Upper lobe of right lung (tissue), 1 donor: ENCODE measurements around the gene CKAP2L. TPM values are rescaled to one million over a fixed set of nuclear protein-coding genes. Genes with fewer than 3 reads are reported as not detected.

ENCODE experiments used
- ATAC-seq: fragments of 200-7000 bp; cut with Tn5 transposase; one replicate; pipeline ENCODE4 v1.9.1; 2020; ENCODE audit warnings: mild to moderate bottlenecking, moderate library complexity
- DNase-seq: peaks from one replicate; pipeline ENCODE4 v3.0.0-alpha.2; 2020
- H3K27ac ChIP-seq: fragments of 200-600 bp; one replicate; pipeline ENCODE4 v1.8.0; 2022
- H3K27me3 ChIP-seq: fragments of 200-600 bp; one replicate; pipeline ENCODE4 v1.8.0; 2022; ENCODE audit warnings: mild to moderate bottlenecking
- H3K36me3 ChIP-seq: fragments of 200-600 bp; one replicate; pipeline ENCODE4 v1.8.0; 2022
- H3K4me1 ChIP-seq: fragments of 200-600 bp; one replicate; pipeline ENCODE4 v1.8.0; 2022
- H3K4me3 ChIP-seq: fragments of 200-600 bp; one replicate; pipeline ENCODE4 v1.8.0; 2022; ENCODE audit warnings: mild to moderate bottlenecking
- H3K9me3 ChIP-seq: fragments of 200-600 bp; one replicate; pipeline ENCODE4 v1.8.0; 2022
- intact Hi-C: fragments of 100-400 bp; cut with DNase I; formaldehyde crosslinking; loops from one replicate; pipeline ENCODE4 v1.11.0; 2022
- total RNA-seq: library from RNA; stranded (reverse); fragmentation: NEBNext Ultra II Directional; extraction: Animal tissue kit (Norgen Biotek cat#: 25700); gene quantifications from one replicate; pipeline ENCODE4 v1.2.1, GENCODE V29; 2021
- TF ChIP-seq, protein P1 (sequence below): fragments of 200-600 bp; IDR thresholded peaks from one replicate; pipeline ENCODE4 v1.8.0; 2022; ENCODE audit warnings: antibody characterized with exemption
- donor health status: DM: no; HTN: yes; CAD: no; lungs with severe emphysema.

Gene CKAP2L
- total RNA-seq, 1 donor from 2014 or later, result 0.46 TPM

DNA sequence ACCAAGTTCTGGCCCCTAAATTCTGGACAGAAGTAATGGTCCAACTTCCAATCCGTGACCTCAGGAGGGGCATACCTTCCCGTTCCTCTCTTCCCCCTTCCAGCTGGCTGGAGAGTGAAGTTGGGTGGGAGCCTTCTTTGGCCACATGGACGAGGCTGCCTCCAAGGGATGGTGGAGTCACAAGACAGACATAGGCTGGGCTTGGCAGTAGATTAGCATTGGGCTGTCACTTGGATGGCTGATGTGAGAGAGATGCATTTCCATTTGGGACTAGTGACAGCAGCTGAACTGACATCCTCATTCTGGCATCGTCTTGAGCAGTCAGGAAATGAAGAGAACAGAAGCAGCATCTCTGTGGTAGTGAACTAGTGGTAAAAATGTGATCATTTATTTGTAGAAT is 31.0 kb downstream of the CKAP2L start:
- Histone ChIP-seq H3K36me3 (no peaks in the 10 kb centered on the region), H3K9me3 (no peaks in the 10 kb centered on the region), H3K27ac (no peak overlapping the region), H3K27me3 (no peaks in the 10 kb centered on the region), H3K4me3 (no peak overlapping the region), H3K4me1 (no peaks in the 10 kb centered on the region)
- TF ChIP-seq, protein P1, sequence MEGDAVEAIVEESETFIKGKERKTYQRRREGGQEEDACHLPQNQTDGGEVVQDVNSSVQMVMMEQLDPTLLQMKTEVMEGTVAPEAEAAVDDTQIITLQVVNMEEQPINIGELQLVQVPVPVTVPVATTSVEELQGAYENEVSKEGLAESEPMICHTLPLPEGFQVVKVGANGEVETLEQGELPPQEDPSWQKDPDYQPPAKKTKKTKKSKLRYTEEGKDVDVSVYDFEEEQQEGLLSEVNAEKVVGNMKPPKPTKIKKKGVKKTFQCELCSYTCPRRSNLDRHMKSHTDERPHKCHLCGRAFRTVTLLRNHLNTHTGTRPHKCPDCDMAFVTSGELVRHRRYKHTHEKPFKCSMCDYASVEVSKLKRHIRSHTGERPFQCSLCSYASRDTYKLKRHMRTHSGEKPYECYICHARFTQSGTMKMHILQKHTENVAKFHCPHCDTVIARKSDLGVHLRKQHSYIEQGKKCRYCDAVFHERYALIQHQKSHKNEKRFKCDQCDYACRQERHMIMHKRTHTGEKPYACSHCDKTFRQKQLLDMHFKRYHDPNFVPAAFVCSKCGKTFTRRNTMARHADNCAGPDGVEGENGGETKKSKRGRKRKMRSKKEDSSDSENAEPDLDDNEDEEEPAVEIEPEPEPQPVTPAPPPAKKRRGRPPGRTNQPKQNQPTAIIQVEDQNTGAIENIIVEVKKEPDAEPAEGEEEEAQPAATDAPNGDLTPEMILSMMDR, result no peak
- intact Hi-C loops, result no loop called here
- ATAC-seq (peak; percentile 53), DNase-seq (no peak)

DNA sequence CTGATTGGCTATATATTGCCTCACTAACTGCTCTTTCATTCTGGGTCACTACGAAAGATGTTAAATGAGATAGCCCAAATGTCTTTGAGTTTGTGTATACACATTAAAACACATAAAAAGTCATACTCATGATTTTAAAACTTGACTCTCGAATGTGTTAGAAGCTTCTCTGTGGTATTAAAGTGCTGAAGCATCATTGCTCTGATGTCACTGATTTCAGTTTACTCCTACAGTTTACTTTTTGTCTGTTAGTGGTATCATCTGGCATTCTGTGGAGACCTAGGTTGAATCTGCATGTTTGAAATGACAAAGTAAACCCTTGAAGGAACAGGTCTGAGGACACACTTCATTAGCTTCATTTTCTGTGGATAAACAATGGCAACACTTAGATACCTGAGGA is 32.9 kb downstream of the CKAP2L start:
- intact Hi-C loops, result no loop called here
- no peak overlapping the region for H3K4me3 ChIP-seq
- H3K4me1 ChIP-seq, result peaks cover 1% of the 10 kb centered on the region
- ATAC-seq (no peak), DNase-seq (no peak)
- TF ChIP-seq, protein P1, result no peak
- no peaks in the 10 kb centered on the region for H3K36me3 ChIP-seq
- no peaks in the 10 kb centered on the region for H3K9me3 ChIP-seq
- H3K27me3 ChIP-seq, result no peaks in the 10 kb centered on the region
- H3K27ac ChIP-seq, result no peak overlapping the region

DNA sequence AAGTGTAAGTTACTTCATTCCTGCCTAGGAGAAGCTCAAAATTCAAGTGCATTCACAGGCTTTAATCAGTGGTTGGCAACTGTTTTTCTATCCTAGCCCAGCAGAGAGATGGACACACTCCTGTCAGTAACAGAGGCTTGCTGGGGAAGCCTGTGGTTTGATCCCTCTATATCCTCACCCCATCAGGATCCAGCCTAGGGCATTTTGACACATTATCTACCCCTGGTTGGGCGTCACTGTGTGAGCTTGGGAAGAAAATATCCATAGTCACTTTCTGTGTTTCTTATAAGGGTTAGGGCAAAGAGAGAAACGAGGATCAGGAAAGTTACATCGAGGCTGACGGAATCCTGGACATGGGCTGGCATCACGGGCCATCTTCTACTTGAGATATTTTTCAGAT is 33.6 kb downstream of the CKAP2L start:
- TF ChIP-seq, protein P1, result no peak

DNA sequence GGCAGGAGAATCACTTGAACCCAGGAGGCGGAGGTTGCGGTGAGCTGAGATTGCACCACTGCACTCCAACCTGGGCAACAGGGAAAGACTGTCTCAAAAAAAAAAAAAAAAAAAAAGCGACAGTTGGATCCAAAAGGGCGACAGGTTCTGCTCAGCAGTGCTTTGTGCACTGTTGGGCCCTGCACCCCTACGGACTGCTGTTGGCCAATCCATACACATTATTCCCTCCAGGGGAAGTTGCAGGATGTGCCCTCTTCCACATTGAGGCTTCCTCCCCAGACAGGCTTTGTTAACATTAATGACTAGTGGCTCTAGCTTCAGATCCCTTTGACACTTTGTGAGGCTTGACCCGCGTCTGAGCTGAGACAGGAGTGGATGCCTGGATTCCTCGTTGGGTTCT is 34.2 kb downstream of the CKAP2L start:
- DNase-seq, result no peak
- H3K4me1 ChIP-seq, result peaks cover 3% of the 10 kb centered on the region
- H3K36me3 ChIP-seq, result no peaks in the 10 kb centered on the region
- ATAC-seq, result peak; percentile 27
- TF ChIP-seq, protein P1, result no peak
- H3K27ac ChIP-seq, result no peak overlapping the region
- no peaks in the 10 kb centered on the region for H3K27me3 ChIP-seq
- intact Hi-C loops, result no loop called here
- H3K4me3 ChIP-seq, result no peak overlapping the region
- no peaks in the 10 kb centered on the region for H3K9me3 ChIP-seq

More for the DNA sequence above, 33.6 kb downstream of the CKAP2L start:
- H3K4me1 ChIP-seq, result peaks cover 3% of the 10 kb centered on the region
- ATAC-seq (no peak), DNase-seq (no peak)
- no peak overlapping the region for H3K27ac ChIP-seq
- H3K4me3 ChIP-seq, result no peak overlapping the region
- H3K9me3 ChIP-seq, result no peaks in the 10 kb centered on the region
- no peaks in the 10 kb centered on the region for H3K27me3 ChIP-seq
- no peaks in the 10 kb centered on the region for H3K36me3 ChIP-seq
- intact Hi-C loops, result no loop called here

DNA sequence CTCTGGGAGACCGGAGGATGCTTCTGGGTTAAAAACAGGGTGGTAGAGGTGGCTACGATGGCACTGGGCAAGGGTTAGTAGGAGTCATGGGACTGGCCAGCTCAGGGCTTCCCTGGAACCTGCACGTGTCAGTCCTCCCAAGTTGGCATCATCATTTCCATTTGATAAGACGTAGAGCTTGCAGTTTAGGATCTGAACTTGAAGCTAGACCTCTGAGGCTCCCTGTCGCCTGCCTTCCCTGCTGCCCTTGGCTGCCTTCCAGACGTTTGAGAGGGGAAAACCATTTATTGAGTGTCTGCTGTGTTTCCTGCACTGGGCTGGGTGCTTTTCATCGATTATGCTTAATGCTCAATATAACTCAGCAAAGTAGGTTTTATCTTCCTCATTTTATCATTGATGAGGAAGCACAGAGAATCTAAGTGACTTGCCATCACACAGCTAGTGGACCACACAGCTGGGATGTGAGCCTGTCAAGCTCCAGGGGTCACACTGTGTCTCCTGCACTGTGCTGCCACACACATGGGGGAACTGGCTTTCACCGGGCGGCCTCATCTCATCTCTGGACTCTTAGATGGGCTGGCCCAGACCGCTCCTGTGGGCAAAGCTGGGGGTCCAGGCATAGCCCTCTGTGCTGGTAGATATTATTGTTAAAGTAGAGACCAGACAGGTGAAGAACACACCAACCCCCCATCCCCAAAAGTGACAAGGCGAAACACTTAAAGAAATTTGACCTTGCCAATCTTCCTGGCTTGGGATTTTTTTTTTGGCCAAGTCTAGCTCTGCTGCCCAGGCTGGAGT is 35.8 kb downstream of the CKAP2L start:
- no peaks in the 10 kb centered on the region for H3K36me3 ChIP-seq
- no peaks in the 10 kb centered on the region for H3K9me3 ChIP-seq
- no peak for ATAC-seq
- no peaks in the 10 kb centered on the region for H3K27me3 ChIP-seq
- no peak overlapping the region for H3K27ac ChIP-seq
- no peak for DNase-seq
- TF ChIP-seq, protein P1, result no peak
- no peak overlapping the region for H3K4me3 ChIP-seq
- H3K4me1 ChIP-seq, result peaks cover 3% of the 10 kb centered on the region
- intact Hi-C loops, result loop anchor here (5.0 kb wide), 1 partner anchor 126 kb away; no protein-coding TSS in a partner anchor
